Measurements from ENCODE around the gene PERM1.
A peak's percentile ranks its signal among the peaks of the same experiment; 100 is the strongest.

The PERM1 gene

GRCh38 chr1:1024149-1024770, 42.4 kb upstream of the PERM1 start:
- no peak for TF ChIP-seq CTCF (IDR thresholded peaks at IDR 0.05; ENCODE audit: extremely low read depth, missing control alignments)
- no peak for DNase-seq (ENCODE audit: low spot score)

- DNase-seq (ENCODE audit: low spot score), result no peak
- TF ChIP-seq CTCF (IDR thresholded peaks at IDR 0.05; ENCODE audit: extremely low read depth, missing control alignments), result no peak
Observed at GRCh38 chr1:1023700-1024099, 41.8 kb upstream of the PERM1 start.

- no peak for DNase-seq (ENCODE audit: low spot score)
- TF ChIP-seq CTCF (IDR thresholded peaks at IDR 0.05; ENCODE audit: extremely low read depth, missing control alignments), result no peak
Observed at GRCh38 chr1:1022302-1023009, 40.6 kb upstream of the PERM1 start.

GRCh38 chr1:1021920-1022259, 40.0 kb upstream of the PERM1 start:
- no peak for DNase-seq (ENCODE audit: low spot score)
- TF ChIP-seq CTCF (IDR thresholded peaks at IDR 0.05; ENCODE audit: extremely low read depth, missing control alignments), result no peak

GRCh38 chr1:1021010-1021919, 39.4 kb upstream of the PERM1 start:
- DNase-seq (ENCODE audit: low spot score), result no peak
- no peak for TF ChIP-seq CTCF (IDR thresholded peaks at IDR 0.05; ENCODE audit: extremely low read depth, missing control alignments)

- DNase-seq (ENCODE audit: low spot score), result peak; percentile 70
Observed at GRCh38 chr1:1020415-1021009, 38.6 kb upstream of the PERM1 start.

More at GRCh38 chr1:1020415-1021009, 38.6 kb upstream of the PERM1 start:
- no peak for TF ChIP-seq CTCF (IDR thresholded peaks at IDR 0.05; ENCODE audit: extremely low read depth, missing control alignments)
